HG02571 (cell line): ENCODE measurements around the gene ZNF470.

Experiments used
- ATAC-seq: cut with Tn5 transposase; IDR thresholded peaks from one replicate; pipeline ENCODE4 v1.9.1; 2021; ENCODE audit warnings: mild to moderate bottlenecking, moderate library complexity; ENCODE audit not compliant: unreplicated experiment

Gene ZNF470

DNA sequence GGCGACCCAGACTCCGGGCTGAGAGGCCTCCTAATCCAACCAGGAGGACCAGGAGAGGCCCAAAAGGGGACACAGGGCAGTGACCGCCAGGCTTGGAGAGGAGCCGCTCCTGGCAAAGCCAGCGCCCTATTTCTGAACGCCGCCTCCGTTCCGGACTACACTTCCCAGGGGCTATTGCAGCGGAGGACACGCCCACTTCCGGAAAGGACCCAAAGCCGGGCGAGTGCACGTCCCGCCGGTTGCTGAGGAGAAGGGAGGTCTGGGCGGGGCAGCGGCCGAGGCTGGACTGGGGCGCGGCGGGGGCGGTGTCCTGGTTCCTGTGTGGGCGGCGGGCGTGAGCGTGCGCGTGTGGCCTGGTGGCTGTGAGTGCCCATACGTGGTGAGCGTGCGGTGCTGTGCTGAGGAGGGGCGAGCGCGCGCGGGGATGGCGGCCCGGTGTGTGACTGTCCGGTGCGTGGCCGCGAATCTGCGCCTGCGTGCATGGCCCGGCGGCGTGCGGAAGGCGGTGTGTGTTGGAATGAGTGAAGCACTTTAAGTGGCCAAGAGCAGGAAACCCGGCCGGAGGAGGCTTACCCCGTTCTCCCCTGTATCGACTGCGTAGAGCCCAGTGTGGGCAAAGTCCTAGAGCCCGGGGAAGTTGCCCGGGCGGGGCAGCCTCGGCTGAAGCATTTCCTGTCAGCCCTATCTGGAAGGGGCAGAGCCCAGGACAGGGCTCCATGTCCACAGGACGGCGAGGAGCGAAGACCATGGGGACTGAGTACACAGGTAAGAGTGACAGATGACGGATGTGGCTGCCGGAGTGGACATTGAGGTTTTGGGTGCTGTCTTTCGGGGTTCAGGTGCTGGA, at the start of gene ZNF470:
ZNF470 (plus strand) TSS at position 195 of the 847 bp plus-strand sequence. CDS start 2,844 bp downstream, outside the sequence.
- ATAC-seq = peak; percentile 98

DNA sequence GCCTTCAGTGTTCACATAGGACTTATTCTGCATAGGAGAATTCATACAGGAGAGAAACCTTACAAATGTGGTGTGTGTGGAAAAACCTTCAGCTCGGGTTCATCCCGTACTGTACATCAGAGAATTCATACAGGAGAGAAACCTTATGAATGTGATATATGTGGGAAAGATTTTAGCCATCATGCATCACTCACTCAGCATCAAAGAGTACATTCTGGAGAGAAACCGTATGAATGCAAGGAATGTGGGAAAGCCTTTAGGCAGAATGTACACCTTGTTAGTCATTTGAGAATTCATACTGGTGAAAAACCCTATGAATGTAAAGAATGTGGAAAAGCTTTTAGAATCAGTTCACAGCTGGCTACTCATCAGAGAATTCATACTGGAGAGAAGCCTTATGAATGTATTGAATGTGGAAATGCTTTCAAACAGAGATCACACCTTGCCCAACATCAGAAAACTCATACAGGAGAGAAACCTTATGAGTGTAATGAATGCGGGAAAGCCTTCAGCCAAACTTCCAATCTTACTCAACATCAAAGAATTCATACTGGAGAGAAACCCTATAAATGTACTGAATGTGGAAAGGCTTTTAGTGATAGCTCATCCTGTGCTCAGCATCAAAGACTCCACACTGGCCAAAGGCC, 41.9 kb upstream of the ZNF470 start:
- no peak for ATAC-seq

DNA sequence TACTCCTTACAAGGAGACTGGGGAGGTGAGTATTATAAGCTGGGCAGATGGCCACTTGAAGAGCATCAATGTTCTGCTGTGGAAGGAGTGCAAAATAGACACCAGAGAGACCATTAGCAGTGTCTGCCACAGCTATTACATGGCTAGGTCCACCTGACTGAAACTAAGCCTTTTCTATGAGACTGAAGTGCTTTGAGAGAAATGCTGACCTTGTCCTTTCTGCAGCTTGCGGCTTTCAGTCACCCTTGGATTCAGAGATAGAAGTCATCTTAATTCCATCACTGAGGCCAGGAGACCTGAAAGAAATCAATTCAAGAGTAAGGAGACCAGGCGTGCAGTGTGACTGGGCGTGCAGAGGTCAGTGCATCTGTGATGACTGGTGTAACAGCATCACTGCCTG, 29.8 kb upstream of the ZNF470 start:
- no peak for ATAC-seq

DNA sequence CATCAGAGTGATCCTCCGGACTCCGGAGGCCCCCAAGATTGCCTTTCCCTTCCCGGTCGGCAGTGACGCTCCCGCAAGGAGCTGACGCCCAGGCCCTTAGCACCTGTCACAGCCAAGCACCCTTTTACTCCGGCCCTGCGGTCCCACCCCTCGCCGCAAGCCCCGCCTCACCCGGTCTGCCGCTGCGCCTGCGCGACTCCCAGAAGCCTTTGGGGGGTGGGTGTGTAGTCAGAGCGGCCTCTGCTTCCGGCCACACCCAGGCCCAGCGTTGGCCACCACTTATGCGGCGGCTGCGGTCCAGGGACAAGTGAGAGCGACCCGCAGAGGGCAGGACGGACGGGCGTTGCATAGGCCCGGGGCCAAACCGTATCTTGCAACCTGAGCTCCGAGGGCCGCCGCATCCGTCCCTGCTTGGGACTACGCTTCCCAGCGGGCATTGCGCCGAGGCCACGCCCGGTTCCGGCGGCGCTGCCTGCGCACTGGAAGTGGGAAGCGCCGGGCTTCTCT, 29.0 kb upstream of the ZNF470 start:
- ATAC-seq = peak; percentile 75

DNA sequence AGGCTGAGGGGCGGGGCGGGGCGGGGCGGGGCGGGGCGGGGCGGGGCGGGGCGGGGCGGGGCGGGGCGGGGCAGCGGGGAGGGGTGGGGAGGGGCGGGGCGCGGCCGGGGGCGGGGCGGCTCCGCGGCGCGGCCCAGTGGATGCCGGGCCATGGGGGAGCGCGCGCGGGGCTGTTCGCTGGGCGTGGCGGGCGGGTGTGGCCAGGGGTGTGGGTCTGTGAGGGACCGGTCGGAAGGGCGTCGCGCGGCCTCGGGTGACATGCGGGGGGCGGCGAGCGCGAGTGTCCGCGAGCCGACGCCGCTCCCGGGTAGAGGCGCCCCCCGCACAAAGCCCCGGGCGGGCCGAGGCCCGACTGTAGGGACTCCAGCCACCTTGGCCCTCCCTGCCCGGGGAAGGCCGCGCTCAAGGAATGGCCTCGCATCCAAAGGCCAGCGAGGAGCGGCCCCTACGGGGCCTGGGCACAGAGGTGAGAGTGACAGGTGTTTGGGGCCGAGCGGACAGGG, 28.5 kb upstream of the ZNF470 start, which contains the start of gene ZFP28:
ZFP28 (plus strand) TSS at position 188 of the 503 bp plus-strand sequence; CDS start at position 259, 71 bp downstream.
- peak; percentile 56 for ATAC-seq

DNA sequence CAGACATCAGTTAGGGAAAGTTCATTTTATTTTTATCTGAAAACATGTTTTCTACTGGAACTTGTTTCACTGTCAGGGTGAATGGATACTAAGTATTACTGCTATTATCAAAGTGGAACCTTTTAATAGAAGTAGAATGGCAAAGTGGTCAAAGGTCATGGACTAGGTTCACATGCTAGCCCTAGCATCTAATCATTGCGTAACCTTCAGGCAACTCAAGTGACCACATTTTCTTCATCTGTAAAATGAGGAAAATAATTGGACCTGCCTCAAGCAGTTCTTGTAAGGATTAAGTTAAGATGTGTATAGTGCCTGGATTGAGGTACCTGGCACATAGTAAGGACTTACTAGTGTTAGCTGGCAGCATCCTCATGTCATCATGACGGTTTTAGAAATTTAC, 23.5 kb upstream of the ZNF470 start:
- no peak for ATAC-seq

DNA sequence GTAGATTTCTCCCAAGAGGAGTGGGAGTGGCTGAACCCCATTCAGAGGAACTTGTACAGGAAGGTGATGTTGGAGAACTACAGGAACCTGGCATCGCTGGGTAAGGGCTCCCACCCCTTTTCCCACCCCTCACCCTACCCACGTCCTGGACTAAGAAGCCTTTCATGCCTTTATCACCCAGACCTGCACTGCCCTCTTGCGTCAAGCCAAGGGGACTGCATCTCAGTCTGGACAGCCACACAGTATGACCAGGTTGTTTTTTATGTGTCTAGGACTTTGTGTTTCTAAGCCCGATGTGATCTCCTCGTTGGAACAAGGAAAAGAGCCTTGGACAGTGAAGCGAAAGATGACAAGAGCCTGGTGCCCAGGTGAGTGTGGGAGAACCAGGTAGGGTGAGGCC, 19.7 kb upstream of the ZNF470 start:
- no peak for ATAC-seq

DNA sequence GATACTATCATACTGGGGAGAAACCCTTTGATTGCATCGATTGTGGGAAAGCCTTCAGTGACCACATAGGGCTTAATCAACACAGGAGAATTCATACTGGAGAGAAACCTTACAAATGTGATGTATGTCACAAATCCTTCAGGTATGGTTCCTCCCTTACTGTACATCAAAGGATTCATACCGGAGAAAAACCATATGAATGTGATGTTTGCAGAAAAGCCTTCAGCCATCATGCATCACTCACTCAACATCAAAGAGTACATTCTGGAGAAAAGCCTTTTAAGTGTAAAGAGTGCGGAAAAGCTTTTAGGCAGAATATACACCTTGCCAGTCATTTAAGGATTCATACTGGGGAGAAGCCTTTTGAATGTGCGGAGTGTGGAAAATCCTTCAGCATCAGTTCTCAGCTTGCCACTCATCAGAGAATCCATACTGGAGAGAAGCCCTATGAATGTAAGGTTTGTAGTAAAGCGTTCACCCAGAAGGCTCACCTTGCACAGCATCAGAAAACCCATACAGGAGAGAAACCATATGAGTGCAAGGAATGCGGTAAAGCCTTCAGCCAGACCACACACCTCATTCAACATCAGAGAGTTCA, 12.9 kb upstream of the ZNF470 start:
- no peak for ATAC-seq

DNA sequence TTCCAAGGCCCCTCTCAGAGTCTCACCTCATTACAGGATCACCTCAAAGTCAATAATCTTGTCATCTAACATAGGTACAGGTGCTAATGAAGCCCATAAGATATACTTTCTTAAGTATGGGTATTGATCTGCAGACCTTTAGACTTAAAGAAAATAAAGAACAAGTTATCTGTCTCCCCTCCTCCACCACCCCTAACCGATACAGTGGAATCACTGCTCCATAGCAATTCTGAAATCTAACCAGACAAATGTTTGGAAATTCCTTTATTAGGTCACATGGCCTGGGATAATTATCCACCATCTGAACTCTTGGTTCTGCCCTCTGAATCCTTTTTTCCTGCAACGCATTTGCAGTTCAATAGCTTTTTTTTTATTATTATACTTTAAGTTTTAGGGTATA, 4.5 kb upstream of the ZNF470 start:
- no peak for ATAC-seq

DNA sequence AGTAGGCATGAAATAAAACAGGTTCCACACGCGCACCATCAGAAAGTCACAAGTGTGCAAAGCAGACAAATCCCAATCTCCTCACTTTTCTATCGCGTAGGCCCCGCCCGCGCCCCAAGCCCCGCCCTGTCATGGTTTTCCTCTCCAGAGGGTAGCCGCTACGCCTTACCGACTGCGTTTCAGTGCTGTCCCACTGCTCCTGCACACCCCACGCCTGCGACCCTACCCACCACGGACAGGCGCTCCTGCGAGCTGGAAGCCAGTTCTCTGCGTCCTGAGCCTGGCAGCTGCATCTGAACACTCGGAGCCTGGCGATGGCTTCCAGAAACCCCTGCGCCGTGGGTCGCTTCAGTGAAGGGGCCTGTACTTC, 379 bp upstream of the ZNF470 start:
- peak; percentile 32 for ATAC-seq

DNA sequence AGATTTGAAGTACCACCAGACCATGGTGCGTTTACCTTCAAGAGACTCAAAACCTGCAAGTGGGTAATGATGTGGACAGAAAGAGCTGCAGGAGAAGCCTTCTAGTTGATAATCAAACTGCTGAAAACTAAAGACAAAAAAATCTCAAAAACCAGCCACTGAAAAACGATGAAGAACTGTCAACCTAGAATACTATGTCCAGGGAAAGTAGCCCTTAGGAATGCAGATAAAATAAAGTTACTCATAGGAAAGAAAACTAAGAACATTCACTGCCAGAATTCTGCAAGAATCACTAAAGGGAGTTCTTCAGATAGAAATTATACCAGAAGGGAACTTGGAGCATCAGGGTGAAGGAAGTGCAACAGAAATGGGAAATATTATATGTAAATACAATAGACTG, 5.3 kb downstream of the ZNF470 start:
- ATAC-seq = no peak

DNA sequence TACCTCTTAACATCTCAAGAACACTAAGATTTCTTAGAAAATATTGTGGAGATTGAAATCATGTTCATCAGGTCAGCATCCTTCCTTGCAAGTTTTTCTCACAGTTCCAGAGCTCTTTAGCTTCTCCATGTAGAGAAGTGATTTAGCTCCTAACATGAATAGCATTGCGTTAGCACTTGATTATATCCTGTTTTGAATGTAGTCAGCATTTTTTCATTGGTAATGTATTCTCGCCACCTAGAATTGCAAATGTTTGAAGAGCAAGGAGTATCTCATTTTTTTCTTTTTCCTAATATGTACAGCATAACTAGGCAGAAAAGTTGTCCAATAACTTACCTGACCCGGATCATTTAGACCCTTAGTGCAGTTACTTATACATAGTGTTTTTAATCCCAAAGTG, 6.6 kb downstream of the ZNF470 start:
- no peak for ATAC-seq

DNA sequence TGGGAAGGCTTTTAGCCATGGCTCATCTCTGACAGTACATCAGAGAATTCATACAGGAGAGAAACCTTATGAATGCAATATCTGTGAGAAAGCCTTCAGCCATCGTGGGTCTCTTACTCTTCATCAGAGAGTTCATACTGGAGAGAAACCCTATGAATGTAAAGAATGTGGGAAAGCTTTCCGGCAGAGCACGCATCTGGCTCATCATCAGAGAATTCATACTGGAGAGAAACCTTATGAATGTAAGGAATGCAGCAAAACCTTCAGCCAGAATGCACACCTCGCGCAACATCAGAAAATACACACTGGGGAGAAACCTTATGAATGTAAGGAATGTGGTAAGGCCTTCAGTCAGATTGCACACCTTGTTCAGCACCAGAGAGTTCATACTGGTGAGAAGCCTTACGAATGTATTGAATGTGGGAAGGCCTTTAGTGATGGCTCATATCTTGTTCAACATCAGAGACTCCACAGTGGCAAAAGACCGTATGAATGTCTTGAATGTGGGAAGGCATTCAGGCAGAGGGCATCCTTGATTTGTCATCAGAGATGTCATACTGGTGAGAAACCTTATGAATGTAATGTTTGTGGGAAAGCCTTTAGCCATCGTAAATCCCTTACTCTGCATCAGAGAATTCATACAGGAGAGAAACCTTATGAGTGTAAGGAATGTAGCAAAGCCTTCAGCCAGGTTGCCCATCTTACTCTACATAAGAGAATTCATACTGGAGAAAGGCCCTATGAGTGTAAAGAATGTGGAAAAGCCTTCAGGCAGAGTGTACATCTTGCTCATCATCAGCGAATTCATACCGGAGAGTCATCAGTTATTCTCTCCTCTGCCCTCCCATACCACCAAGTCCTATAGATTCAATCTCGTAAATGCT, 10.7 kb downstream of the ZNF470 start:
- no peak for ATAC-seq

DNA sequence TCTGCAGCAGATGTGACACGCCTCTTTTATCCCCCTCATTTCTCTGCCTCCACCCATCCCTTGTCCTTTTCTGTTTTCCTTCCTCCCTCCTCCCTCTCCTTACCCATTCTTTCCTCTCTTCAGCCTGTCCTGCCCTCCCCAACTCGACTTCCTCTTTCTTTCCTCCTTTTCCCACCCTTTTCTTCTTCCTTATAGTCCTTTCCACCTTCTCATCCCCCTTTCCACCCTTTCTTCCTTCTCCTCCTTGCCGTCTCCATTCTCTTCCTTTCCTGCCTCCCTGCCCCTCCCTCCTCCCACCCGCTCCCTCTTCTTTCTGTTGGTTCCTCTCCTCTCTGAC, 27.1 kb downstream of the ZNF470 start:
- no peak for ATAC-seq

DNA sequence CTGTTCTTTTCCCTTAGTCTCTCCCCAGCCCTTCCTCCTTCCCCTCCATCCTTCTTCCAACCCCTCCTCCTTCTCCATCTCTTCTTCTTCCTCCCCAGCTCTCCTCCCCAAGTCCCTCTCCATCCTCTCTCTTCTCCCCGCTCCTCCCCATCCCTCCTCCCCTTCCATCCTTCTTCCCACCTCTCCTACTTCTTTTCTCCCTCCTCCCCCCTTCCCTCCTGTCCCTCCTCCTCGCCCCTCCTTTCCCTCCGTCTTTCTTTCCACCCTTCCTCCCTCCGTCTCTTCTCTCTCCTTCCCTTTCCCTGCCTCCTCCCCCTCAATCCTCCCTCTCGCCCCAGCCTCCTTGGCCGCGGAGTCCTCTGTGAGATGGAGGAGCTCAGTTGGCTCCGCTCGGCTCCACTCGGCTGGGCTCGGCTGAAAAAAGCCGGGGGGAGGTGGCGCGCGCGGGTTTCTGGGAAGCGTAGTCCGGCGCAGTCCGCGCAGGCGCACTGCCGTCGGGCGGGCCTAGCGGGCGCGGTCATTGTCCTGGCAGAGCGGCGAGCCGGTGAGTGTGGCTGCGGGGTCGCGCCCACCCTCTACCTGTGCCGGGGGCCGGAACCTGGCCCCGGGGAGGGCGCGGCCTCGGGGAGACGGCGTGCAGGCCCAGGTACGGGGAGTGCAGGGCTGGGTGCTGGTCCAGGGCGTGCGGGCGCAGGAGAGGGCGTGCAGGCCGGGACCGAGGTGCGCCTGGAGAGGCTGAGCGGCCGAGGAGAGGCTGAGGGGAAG, 27.7 kb downstream of the ZNF470 start, which contains the start of gene ZNF71:
ZNF71 (plus strand) TSS at position 520 of the 765 bp plus-strand sequence. CDS start 6,257 bp downstream, outside the sequence.
- peak; percentile 83 for ATAC-seq

DNA sequence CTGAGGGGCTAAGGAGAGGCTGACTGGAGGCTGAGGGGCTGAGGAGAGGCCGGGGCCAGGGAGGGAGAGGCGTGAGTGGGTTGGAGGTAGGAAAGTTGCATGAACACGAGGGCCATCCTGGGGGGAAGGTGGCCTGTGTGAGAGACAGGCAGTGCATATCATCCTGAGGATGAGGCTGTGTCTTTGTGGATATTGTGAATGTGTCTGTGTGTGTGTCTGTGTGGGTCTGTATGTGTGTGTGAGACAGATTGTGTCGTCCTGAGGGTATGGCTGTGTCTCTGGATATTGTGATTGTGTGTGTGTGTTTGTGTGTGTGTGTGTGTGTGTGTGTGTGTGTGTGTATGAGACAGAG, 28.3 kb downstream of the ZNF470 start:
- ATAC-seq = no peak

DNA sequence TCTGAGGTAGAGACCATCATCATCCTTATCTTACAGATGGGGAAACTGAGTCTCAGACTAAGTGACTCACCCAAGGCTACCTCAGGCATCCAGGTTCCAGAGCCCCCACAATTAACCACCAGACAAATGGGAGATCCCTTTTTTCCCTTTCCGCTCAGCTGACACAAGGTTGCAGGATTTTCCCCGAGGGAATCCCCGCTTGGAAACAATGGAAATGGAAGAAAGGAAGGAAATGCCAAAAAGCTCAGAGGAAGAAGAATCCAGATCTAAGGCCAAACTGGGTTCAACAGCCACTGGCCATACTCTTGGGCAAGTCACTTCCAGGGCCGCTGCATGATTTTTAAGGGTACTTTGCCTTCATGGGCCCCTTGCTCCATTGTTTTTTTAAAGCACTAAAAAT, 29.4 kb downstream of the ZNF470 start:
- no peak for ATAC-seq

DNA sequence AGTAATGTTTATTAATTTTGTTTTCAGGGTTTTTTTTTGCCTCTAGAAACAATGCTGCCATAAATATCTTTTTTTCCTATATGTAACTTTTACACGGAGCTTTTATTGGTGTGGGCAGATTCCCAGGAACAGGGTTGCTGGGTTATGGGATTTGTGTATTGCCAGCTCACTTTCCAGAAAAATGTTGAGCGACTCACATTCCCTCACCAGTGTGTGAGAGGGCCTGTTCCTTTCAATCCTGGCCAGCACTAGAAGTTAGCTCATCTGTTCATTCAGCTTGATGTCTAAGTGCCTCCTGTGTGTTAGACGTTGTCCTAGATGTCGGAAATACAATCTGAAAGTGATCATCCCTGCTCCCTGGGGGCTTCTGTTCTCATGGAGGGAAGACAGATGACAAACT, 30.4 kb downstream of the ZNF470 start:
- ATAC-seq = no peak

DNA sequence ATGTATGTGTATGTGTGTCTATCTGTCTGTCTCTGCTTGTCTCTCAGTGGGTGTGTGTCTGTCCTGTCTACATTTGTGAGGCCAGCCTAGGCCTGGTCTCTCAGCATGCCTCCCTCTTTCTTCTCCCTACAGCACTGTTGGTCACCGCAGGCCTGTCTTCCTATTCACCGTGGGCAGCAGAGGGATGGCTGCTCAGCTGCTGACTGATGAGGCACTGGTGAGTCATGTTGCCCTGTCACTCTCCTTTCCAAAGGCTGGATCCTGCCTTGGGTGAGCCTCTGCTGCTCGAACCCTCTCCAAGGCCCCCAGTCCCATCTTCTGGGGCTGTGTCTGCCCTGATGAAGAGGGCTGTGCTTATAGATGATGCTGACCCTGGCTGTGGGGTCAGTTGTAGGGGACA, 34.1 kb downstream of the ZNF470 start:
- ATAC-seq = no peak

DNA sequence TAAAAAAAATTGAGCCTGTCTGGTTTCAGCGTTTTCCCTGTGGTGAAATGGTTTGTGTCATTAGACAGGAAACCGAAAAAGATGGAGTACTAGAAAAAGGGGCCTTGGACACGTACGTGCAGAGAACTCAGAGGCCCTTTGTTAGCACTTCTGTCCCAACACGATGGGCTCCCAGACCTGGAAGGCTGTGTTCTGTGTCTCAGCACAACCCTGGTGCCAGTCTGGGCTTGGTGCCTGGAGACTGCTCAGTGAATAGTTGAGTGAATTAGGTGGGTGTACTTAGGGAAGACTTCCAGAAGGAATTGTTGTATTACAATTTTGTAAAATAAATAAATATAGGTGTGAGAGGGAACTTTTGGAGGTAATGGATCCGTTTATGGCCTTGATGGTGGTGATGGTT, 36.6 kb downstream of the ZNF470 start:
- no peak for ATAC-seq
